ENCODE measurements around the gene CSK.

DNA sequence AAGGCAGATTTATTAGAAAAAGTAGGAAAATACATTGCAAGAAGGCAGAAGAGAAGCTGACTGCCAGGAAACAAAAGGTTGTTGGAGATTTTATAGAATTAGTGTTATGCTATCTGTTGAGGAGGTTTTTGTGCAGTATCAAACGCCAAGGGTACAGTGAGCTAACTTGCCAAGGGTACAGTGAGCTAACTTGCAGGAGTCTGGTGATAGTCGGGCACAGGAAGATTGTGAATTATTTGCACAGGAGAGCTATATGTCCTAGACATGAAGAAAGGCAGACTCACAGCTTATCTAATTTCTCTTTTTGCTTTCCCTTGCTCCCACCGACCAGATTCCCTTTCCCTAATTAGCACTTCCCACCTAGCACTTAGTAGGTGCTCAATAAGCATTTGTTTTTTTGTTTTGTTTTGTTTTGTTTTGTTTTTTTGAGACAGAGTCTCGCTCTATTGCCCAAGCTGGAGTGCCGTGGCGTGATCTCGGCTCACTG is 2.7 kb upstream of the CSK start:
- TF ChIP-seq, protein P1, sequence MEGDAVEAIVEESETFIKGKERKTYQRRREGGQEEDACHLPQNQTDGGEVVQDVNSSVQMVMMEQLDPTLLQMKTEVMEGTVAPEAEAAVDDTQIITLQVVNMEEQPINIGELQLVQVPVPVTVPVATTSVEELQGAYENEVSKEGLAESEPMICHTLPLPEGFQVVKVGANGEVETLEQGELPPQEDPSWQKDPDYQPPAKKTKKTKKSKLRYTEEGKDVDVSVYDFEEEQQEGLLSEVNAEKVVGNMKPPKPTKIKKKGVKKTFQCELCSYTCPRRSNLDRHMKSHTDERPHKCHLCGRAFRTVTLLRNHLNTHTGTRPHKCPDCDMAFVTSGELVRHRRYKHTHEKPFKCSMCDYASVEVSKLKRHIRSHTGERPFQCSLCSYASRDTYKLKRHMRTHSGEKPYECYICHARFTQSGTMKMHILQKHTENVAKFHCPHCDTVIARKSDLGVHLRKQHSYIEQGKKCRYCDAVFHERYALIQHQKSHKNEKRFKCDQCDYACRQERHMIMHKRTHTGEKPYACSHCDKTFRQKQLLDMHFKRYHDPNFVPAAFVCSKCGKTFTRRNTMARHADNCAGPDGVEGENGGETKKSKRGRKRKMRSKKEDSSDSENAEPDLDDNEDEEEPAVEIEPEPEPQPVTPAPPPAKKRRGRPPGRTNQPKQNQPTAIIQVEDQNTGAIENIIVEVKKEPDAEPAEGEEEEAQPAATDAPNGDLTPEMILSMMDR (conservative IDR thresholded peaks at IDR 0.05): no peak
- no peak for TF ChIP-seq ZFX (IDR thresholded peaks at IDR 0.05)
